ENCODE measurements around the gene MRTO4. TPM values are rescaled to one million over a fixed set of nuclear protein-coding genes. Genes with fewer than 3 reads are reported as not detected.
"Not testable (repeated sequence)": the region's sequence is repeated elsewhere in the genome, so short reads cannot be mapped to it uniquely, and the experiment has no call there.

The MRTO4 gene
- total RNA-seq, 3 donors from 2014 or later, result 17.7 to 18.2 (median 18.1) TPM

GRCh38 chr1:19210772-19211549, 40.6 kb upstream of the MRTO4 start:
- ATAC-seq (peak; percentile 10), DNase-seq (peak in 1 of 3 donors; percentile 16)
- H3K36me3 ChIP-seq (ENCODE audit: low read depth), result no peaks in the 10 kb centered on the region
- intact Hi-C loops (cut with DNase I, micrococcal nuclease), result no loop called here
- peaks cover 42% of the 10 kb centered on the region for H3K4me1 ChIP-seq (ENCODE audit: low read depth)
- TF ChIP-seq CTCF (IDR thresholded peaks at IDR 0.05), result no peak
- peak overlapping the region; percentile 75 for H3K4me3 ChIP-seq
- no peaks in the 10 kb centered on the region for H3K9me3 ChIP-seq

GRCh38 chr1:19212167-19212566, 39.4 kb upstream of the MRTO4 start:
- intact Hi-C loops (cut with DNase I, micrococcal nuclease), result no loop called here
- Histone ChIP-seq H3K9me3 (no peaks in the 10 kb centered on the region), H3K36me3 (ENCODE audit: low read depth) (no peaks in the 10 kb centered on the region), H3K4me3 (no peak overlapping the region), H3K4me1 (ENCODE audit: low read depth) (peaks cover 37% of the 10 kb centered on the region)
- ATAC-seq (no peak), DNase-seq (no peak)
- no peak for TF ChIP-seq CTCF (IDR thresholded peaks at IDR 0.05)

GRCh38 chr1:19213580-19213979, 38.0 kb upstream of the MRTO4 start:
- TF ChIP-seq CTCF (IDR thresholded peaks at IDR 0.05), result no peak
- DNase-seq (no peak), ATAC-seq (no peak)
- peaks cover 28% of the 10 kb centered on the region for H3K4me1 ChIP-seq (ENCODE audit: low read depth)
- H3K9me3 ChIP-seq, result no peaks in the 10 kb centered on the region
- H3K36me3 ChIP-seq (ENCODE audit: low read depth), result no peaks in the 10 kb centered on the region
- H3K4me3 ChIP-seq, result no peak overlapping the region
- intact Hi-C loops (cut with DNase I, micrococcal nuclease), result no loop called here

GRCh38 chr1:19216585-19216984, 35.0 kb upstream of the MRTO4 start:
- DNase-seq; H3K4me3 ChIP-seq; H3K36me3 ChIP-seq (ENCODE audit: low read depth); ATAC-seq; intact Hi-C loops (cut with DNase I, micrococcal nuclease); H3K9me3 ChIP-seq: not testable (repeated sequence)
- H3K4me1 ChIP-seq (ENCODE audit: low read depth), result peaks cover 14% of the 10 kb centered on the region

GRCh38 chr1:19219451-19219850, 32.2 kb upstream of the MRTO4 start:
- Histone ChIP-seq H3K4me1 (ENCODE audit: low read depth) (no peaks in the 10 kb centered on the region), H3K9me3 (no peaks in the 10 kb centered on the region), H3K36me3 (ENCODE audit: low read depth) (no peaks in the 10 kb centered on the region), H3K4me3 (no peak overlapping the region)
- no peak for ATAC-seq
- TF ChIP-seq CTCF (IDR thresholded peaks at IDR 0.05), result no peak
- intact Hi-C loops (cut with DNase I, micrococcal nuclease), result no loop called here
- DNase-seq, result no peak

GRCh38 chr1:19220080-19220846, 31.3 kb upstream of the MRTO4 start:
- no peaks in the 10 kb centered on the region for H3K9me3 ChIP-seq
- no peak overlapping the region for H3K4me3 ChIP-seq
- no peak for DNase-seq
- no peaks in the 10 kb centered on the region for H3K4me1 ChIP-seq (ENCODE audit: low read depth)
- intact Hi-C loops (cut with DNase I, micrococcal nuclease), result loop anchor here in 1 of 2 donors (2.0 kb wide), 1 partner anchor 17 kb away; no protein-coding TSS in a partner anchor
- H3K36me3 ChIP-seq (ENCODE audit: low read depth), result no peaks in the 10 kb centered on the region
- no peak for ATAC-seq
- no peak for TF ChIP-seq CTCF (IDR thresholded peaks at IDR 0.05)

Data from mucosa of descending colon (tissue), 3 donors.